Lower leg skin (tissue), 3 donors: Measurements from ENCODE around the gene CCDC40.

Experiments used
- POLR2A ChIP-seq, 2 donors: fragments of 450-650 bp; IDR thresholded peaks; one replicate each; pipeline ENCODE4 v1.6.1; 2016 to 2017; ENCODE audit warnings: antibody characterized with exemption in 2 of 2, mild to moderate bottlenecking in 1 of 2, moderate library complexity in 1 of 2
- TF ChIP-seq, protein P1 (sequence below), 3 donors: fragments of 450-650 bp; IDR thresholded peaks; one replicate each; pipeline ENCODE4 v1.5.1; 2016; ENCODE audit warnings: antibody characterized with exemption in 3 of 3, mild to moderate bottlenecking in 3 of 3, moderate library complexity in 2 of 3

DNA sequence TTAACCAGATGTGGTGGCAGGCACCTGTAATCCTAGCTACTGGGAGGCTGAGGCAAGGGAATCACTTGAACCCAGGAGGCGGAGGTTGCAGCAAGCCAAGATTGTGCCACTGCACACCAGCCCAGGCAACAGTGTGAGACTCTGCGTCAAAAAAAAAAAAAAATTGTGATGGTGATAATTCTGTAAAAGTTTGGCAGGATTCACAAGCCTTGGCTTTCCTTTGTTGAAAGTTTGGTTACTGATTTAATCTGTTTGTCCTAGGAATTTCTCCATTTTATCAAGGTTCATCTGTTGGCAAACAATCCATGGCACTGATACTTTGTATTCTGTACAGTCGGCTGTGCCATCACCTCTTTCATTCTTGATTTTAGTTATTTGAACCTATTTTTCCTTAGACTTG, 94.5 kb downstream of the CCDC40 start:
- no peak for TF ChIP-seq POLR2A (IDR thresholded peaks at IDR 0.05)
- TF ChIP-seq, protein P1, sequence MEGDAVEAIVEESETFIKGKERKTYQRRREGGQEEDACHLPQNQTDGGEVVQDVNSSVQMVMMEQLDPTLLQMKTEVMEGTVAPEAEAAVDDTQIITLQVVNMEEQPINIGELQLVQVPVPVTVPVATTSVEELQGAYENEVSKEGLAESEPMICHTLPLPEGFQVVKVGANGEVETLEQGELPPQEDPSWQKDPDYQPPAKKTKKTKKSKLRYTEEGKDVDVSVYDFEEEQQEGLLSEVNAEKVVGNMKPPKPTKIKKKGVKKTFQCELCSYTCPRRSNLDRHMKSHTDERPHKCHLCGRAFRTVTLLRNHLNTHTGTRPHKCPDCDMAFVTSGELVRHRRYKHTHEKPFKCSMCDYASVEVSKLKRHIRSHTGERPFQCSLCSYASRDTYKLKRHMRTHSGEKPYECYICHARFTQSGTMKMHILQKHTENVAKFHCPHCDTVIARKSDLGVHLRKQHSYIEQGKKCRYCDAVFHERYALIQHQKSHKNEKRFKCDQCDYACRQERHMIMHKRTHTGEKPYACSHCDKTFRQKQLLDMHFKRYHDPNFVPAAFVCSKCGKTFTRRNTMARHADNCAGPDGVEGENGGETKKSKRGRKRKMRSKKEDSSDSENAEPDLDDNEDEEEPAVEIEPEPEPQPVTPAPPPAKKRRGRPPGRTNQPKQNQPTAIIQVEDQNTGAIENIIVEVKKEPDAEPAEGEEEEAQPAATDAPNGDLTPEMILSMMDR (IDR thresholded peaks at IDR 0.05), result no peak
